ENCODE measurements around the gene NR4A3. TPM values are rescaled to one million over a fixed set of nuclear protein-coding genes. Genes with fewer than 3 reads are reported as not detected.

NR4A3 gene
- total RNA-seq, 1 donor from 2014 or later: 15.3 TPM

DNA sequence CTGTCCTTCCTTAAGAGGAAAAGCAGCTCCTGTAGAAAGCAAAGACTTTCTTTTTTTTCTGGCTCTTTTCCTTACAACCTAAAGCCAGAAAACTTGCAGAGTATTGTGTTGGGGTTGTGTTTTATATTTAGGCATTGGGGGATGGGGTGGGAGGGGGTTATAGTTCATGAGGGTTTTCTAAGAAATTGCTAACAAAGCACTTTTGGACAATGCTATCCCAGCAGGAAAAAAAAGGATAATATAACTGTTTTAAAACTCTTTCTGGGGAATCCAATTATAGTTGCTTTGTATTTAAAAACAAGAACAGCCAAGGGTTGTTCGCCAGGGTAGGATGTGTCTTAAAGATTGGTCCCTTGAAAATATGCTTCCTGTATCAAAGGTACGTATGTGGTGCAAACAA lies 42.3 kb downstream of the NR4A3 start:
- H3K36me3 Mint-ChIP-seq: no peaks in the 10 kb centered on the region
- TF ChIP-seq, protein P1, sequence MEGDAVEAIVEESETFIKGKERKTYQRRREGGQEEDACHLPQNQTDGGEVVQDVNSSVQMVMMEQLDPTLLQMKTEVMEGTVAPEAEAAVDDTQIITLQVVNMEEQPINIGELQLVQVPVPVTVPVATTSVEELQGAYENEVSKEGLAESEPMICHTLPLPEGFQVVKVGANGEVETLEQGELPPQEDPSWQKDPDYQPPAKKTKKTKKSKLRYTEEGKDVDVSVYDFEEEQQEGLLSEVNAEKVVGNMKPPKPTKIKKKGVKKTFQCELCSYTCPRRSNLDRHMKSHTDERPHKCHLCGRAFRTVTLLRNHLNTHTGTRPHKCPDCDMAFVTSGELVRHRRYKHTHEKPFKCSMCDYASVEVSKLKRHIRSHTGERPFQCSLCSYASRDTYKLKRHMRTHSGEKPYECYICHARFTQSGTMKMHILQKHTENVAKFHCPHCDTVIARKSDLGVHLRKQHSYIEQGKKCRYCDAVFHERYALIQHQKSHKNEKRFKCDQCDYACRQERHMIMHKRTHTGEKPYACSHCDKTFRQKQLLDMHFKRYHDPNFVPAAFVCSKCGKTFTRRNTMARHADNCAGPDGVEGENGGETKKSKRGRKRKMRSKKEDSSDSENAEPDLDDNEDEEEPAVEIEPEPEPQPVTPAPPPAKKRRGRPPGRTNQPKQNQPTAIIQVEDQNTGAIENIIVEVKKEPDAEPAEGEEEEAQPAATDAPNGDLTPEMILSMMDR (IDR thresholded peaks at IDR 0.05; ENCODE audit: unreplicated experiment): no peak
- peaks cover 9% of the 10 kb centered on the region for H3K4me1 Mint-ChIP-seq
- no peak for DNase-seq (ENCODE audit: low spot score in 2 of 2, unreplicated experiment in 2 of 2)
- H3K9me3 Mint-ChIP-seq: no peaks in the 10 kb centered on the region
- no peak overlapping the region for H3K4me3 Mint-ChIP-seq
- H3K27me3 Mint-ChIP-seq (ENCODE audit: low read depth): no peaks in the 10 kb centered on the region
- no peak overlapping the region for H3K27ac Mint-ChIP-seq

DNA sequence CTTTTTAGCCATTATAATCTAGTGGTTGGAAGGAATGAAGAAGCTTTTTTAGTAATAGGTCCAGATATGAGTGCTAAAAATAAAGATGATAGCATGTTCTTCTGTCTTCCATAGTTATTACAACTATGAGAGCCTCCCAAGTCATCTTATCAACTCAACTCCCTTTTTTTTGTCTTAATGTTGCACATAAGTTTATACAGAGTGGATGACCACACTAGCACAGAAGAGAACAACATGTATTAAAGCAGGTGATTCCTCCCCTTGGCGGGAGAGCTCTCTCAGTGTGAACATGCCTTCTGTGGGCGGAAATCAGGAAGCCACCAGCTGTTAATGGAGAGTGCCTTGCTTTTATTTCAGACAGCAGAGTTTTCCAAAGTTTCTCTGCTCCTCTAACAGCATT lies 44.7 kb downstream of the NR4A3 start:
- Mint-ChIP-seq H3K9me3 (no peaks in the 10 kb centered on the region), H3K4me1 (no peaks in the 10 kb centered on the region), H3K27me3 (ENCODE audit: low read depth) (no peaks in the 10 kb centered on the region), H3K4me3 (no peak overlapping the region), H3K36me3 (no peaks in the 10 kb centered on the region), H3K27ac (no peak overlapping the region)
- no peak for DNase-seq (ENCODE audit: low spot score in 2 of 2, unreplicated experiment in 2 of 2)
- TF ChIP-seq, protein P1 (IDR thresholded peaks at IDR 0.05; ENCODE audit: unreplicated experiment): no peak

DNA sequence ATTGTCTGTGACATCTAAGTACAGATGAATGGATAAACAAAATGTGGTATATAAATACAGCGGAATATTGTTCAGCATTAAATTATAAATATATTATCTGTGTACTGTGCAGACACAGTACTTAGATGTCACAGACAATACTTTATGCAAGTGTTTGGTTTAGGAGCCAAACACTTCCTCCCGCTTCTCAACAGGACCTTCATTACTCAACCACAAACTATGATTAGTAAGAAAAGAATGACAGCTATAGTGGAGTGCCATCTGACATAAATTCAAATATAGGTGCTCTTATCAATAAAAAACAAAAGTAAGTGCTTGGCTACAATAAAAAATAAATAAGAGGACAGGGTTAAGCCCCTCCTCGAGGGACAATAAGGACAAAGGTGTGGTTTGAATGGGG lies 45.9 kb downstream of the NR4A3 start:
- H3K27ac Mint-ChIP-seq: no peak overlapping the region
- no peaks in the 10 kb centered on the region for H3K36me3 Mint-ChIP-seq
- no peak overlapping the region for H3K4me3 Mint-ChIP-seq
- DNase-seq (ENCODE audit: low spot score in 2 of 2, unreplicated experiment in 2 of 2): no peak
- H3K4me1 Mint-ChIP-seq: no peaks in the 10 kb centered on the region
- no peaks in the 10 kb centered on the region for H3K27me3 Mint-ChIP-seq (ENCODE audit: low read depth)
- TF ChIP-seq, protein P1 (IDR thresholded peaks at IDR 0.05; ENCODE audit: unreplicated experiment): no peak
- no peaks in the 10 kb centered on the region for H3K9me3 Mint-ChIP-seq

DNA sequence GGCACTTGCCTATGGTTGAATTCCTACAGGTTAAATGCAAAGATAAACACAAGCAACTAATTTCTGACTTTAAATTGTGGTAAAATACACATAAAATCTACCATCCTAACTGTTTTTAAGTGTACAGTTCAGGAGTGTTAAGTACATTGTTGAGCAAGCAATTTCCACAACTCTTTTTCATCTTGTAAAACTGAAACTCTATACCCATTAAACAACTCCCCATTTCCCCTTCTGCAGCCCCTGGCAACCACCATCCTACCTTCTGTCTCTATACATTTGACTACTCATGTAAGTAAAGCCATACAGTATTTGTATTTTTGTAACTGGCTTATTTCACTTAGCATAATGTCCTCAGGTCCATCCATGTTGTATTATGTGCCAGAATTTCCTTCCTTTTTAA lies 46.3 kb downstream of the NR4A3 start:
- Mint-ChIP-seq H3K9me3 (no peaks in the 10 kb centered on the region), H3K4me1 (no peaks in the 10 kb centered on the region), H3K36me3 (no peaks in the 10 kb centered on the region), H3K27me3 (ENCODE audit: low read depth) (no peaks in the 10 kb centered on the region), H3K27ac (no peak overlapping the region), H3K4me3 (no peak overlapping the region)
- no peak for DNase-seq (ENCODE audit: low spot score in 2 of 2, unreplicated experiment in 2 of 2)
- TF ChIP-seq, protein P1 (IDR thresholded peaks at IDR 0.05; ENCODE audit: unreplicated experiment): no peak

DNA sequence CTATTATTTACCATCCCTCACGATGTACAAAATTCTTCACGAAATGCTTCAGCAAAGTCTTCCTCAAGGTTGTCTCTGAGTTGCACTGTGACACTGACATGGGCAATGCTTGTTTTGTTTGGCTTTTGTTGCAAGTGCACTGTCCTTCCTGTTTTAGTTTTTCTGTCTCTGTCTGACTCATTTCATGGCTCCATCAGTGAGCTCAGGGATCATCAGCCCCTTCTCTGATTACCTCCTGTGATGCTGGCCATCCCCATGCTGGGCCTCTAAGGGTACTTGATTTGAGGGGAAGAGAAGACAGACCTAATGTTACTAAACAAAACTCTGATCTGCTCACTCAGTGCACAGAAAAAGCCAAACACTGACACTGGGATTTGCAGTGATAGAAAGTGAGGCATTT lies 47.2 kb downstream of the NR4A3 start:
- no peaks in the 10 kb centered on the region for H3K36me3 Mint-ChIP-seq
- no peaks in the 10 kb centered on the region for H3K4me1 Mint-ChIP-seq
- TF ChIP-seq, protein P1 (IDR thresholded peaks at IDR 0.05; ENCODE audit: unreplicated experiment): no peak
- H3K27ac Mint-ChIP-seq: no peak overlapping the region
- no peaks in the 10 kb centered on the region for H3K27me3 Mint-ChIP-seq (ENCODE audit: low read depth)
- H3K9me3 Mint-ChIP-seq: no peaks in the 10 kb centered on the region
- no peak overlapping the region for H3K4me3 Mint-ChIP-seq
- no peak for DNase-seq (ENCODE audit: low spot score in 2 of 2, unreplicated experiment in 2 of 2)

DNA sequence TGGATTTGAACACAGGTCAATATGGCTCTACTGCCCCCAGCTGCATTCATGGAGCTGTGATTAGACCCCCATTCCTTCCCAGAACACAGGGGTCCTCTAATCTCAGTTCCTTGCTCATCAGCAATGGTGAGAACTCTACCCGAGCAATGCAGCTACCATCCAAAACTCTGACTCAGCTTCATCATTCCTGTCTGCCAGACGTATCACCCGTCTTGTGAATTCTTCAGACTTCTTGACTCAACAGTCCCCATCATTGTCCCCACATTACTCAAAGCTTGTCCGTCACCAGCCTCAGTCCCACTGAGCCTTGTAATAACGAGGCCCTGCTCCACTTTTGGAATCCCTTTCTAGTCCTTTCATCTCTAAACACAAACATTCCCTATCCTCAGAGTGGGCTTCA lies 48.4 kb downstream of the NR4A3 start:
- Mint-ChIP-seq H3K27ac (no peak overlapping the region), H3K9me3 (no peaks in the 10 kb centered on the region), H3K4me1 (no peaks in the 10 kb centered on the region), H3K27me3 (ENCODE audit: low read depth) (no peaks in the 10 kb centered on the region), H3K4me3 (no peak overlapping the region), H3K36me3 (no peaks in the 10 kb centered on the region)
- TF ChIP-seq, protein P1 (IDR thresholded peaks at IDR 0.05; ENCODE audit: unreplicated experiment): no peak
- DNase-seq (ENCODE audit: low spot score in 2 of 2, unreplicated experiment in 2 of 2): no peak
